Tibial artery (tissue), 4 donors: ENCODE results near the gene VAMP2.

Experiments
- DNase-seq, 2 donors: peaks; one replicate each; pipeline ENCODE4 v3.0.0-alpha.2; 2019
- H3K27ac ChIP-seq, 2 donors: fragments of 200-600 bp; sonication (generic) in 1 of 2; 1 replicate in 1 of 2; 2 replicates in 1 of 2; pipeline ENCODE4 v1.5.1; 2018 to 2019; ENCODE audit warnings: mild to moderate bottlenecking in 1 of 2
- H3K27me3 ChIP-seq, 2 donors: fragments of 200-600 bp; sonication (generic) in 1 of 2; one replicate each; pipeline versions ENCODE4 v1.5.1 to v1.6.0; 2016 to 2019
- H3K36me3 ChIP-seq, 3 donors: fragments of 200-600 bp; sonication (generic) in 2 of 3; one replicate each; pipeline ENCODE4 v1.5.1; 2016 to 2019; ENCODE audit warnings: mild to moderate bottlenecking in 2 of 3
- H3K4me1 ChIP-seq, 4 donors: fragments of 200-600 bp; sonication (generic) in 2 of 4; 1 replicate in 3 of 4; 2 replicates in 1 of 4; pipeline ENCODE4 v1.5.1; 2016 to 2019
- H3K4me3 ChIP-seq, 2 donors: fragments of 200-600 bp; sonication (generic) in 1 of 2; 1 replicate in 1 of 2; 2 replicates in 1 of 2; pipeline ENCODE4 v1.5.1; 2018 to 2019; ENCODE audit warnings: mild to moderate bottlenecking in 2 of 2
- H3K9me3 ChIP-seq, 3 donors: fragments of 200-600 bp; sonication (generic) in 1 of 3; one replicate each; pipeline ENCODE4 v1.5.1; 2016 to 2019
- CTCF ChIP-seq, 2 experiments: fragments of 200-600 bp in 1 of 2; fragments of 450-650 bp in 1 of 2; IDR thresholded peaks; one replicate each; pipeline ENCODE4 v1.5.1; 2017 to 2019; ENCODE audit warnings: antibody characterized with exemption in 2 of 2, mild to moderate bottlenecking in 1 of 2, moderate library complexity in 1 of 2
- intact Hi-C: fragments of 100-400 bp; cut with DNase I; formaldehyde crosslinking; loops from one replicate; pipeline ENCODE4 v1.15.0; 2023; ENCODE audit warnings: low total_unique reads

Gene VAMP2

GRCh38 chr17:8143581-8144400, 19.0 kb downstream of the VAMP2 start:
- no peak for TF ChIP-seq CTCF (IDR thresholded peaks at IDR 0.05)
- DNase-seq = peak in 1 of 2 donors; percentile 24
- Histone ChIP-seq H3K4me3 (no peak overlapping the region), H3K27ac (peak overlapping the region; percentile 29 to 100), H3K4me1 (peaks cover 0 to 71% (median 30%) of the 10 kb centered on the region in 4 donors), H3K36me3 (peaks cover 94 to 97% (median 95%) of the 10 kb centered on the region in 3 donors), H3K27me3 (no peaks in the 10 kb centered on the region), H3K9me3 (no peaks in the 10 kb centered on the region)
- intact Hi-C loops = no loop called here

GRCh38 chr17:8142887-8143580, 19.7 kb downstream of the VAMP2 start:
- intact Hi-C loops = no loop called here
- Histone ChIP-seq H3K27ac (peak overlapping the region; percentile 29 to 100), H3K27me3 (no peaks in the 10 kb centered on the region), H3K4me3 (no peak overlapping the region), H3K36me3 (peaks cover 87 to 89% (median 88%) of the 10 kb centered on the region in 3 donors), H3K9me3 (no peaks in the 10 kb centered on the region), H3K4me1 (peaks cover 0 to 69% (median 35%) of the 10 kb centered on the region in 4 donors)
- TF ChIP-seq CTCF (IDR thresholded peaks at IDR 0.05) = no peak
- DNase-seq = no peak

GRCh38 chr17:8142158-8142886, 20.4 kb downstream of the VAMP2 start:
- Histone ChIP-seq H3K9me3 (no peaks in the 10 kb centered on the region), H3K27ac (peak overlapping the region; percentile 29 to 100), H3K4me1 (peaks cover 0 to 66% (median 34%) of the 10 kb centered on the region in 4 donors), H3K4me3 (no peak overlapping the region), H3K27me3 (no peaks in the 10 kb centered on the region), H3K36me3 (peaks cover 79 to 82% (median 81%) of the 10 kb centered on the region in 3 donors)
- TF ChIP-seq CTCF (IDR thresholded peaks at IDR 0.05) = no peak
- intact Hi-C loops = no loop called here
- peak; percentile 26 to 72 for DNase-seq

- Histone ChIP-seq H3K4me3 (no peak overlapping the region), H3K27ac (peak overlapping the region; percentile 29 to 100), H3K36me3 (peaks cover 74 to 76% (median 75%) of the 10 kb centered on the region in 3 donors), H3K4me1 (peaks cover 0 to 61% (median 31%) of the 10 kb centered on the region in 4 donors), H3K9me3 (no peaks in the 10 kb centered on the region), H3K27me3 (no peaks in the 10 kb centered on the region)
- no peak for DNase-seq
- no peak for TF ChIP-seq CTCF (IDR thresholded peaks at IDR 0.05)
- intact Hi-C loops = no loop called here
These were observed 21.0 kb downstream of the VAMP2 start for GRCh38 chr17:8141741-8142140.

- DNase-seq = peak; percentile 25 to 76
- peaks cover 0 to 55% (median 28%) of the 10 kb centered on the region in 4 donors for H3K4me1 ChIP-seq
- H3K36me3 ChIP-seq = peaks cover 67 to 69% (median 68%) of the 10 kb centered on the region in 3 donors
- intact Hi-C loops = no loop called here
- H3K4me3 ChIP-seq = no peak overlapping the region
- TF ChIP-seq CTCF (IDR thresholded peaks at IDR 0.05) = no peak
- peak overlapping the region; percentile 81 to 83 for H3K27ac ChIP-seq
- no peaks in the 10 kb centered on the region for H3K9me3 ChIP-seq
- no peaks in the 10 kb centered on the region for H3K27me3 ChIP-seq
These were observed 21.7 kb downstream of the VAMP2 start for GRCh38 chr17:8141045-8141444.
